ENCODE data around the gene TBX21.

The TBX21 gene

GRCh38 chr17:47714773-47715396 is 18.2 kb upstream of the TBX21 start:
- no peak for DNase-seq (ENCODE audit: low read depth)

GRCh38 chr17:47715669-47716325 is 17.2 kb upstream of the TBX21 start:
- no peak for DNase-seq (ENCODE audit: low read depth)

- DNase-seq (ENCODE audit: low read depth), result no peak
Measured at GRCh38 chr17:47716375-47716774, 16.7 kb upstream of the TBX21 start.

- DNase-seq (ENCODE audit: low read depth), result no peak
Measured at GRCh38 chr17:47717261-47717697, 15.8 kb upstream of the TBX21 start.

- DNase-seq (ENCODE audit: low read depth), result no peak
Measured at GRCh38 chr17:47717979-47718621, 14.9 kb upstream of the TBX21 start.

- DNase-seq (ENCODE audit: low read depth), result no peak
Measured at GRCh38 chr17:47718634-47719405, 14.2 kb upstream of the TBX21 start.

GRCh38 chr17:47719411-47720152 is 13.5 kb upstream of the TBX21 start:
- peak; percentile 71 for DNase-seq (ENCODE audit: low read depth)

- no peak for DNase-seq (ENCODE audit: low read depth)
Measured at GRCh38 chr17:47720196-47720595, 12.8 kb upstream of the TBX21 start.

- DNase-seq (ENCODE audit: low read depth), result no peak
Measured at GRCh38 chr17:47720754-47721533, 12.1 kb upstream of the TBX21 start.

GRCh38 chr17:47721725-47722124 is 11.3 kb upstream of the TBX21 start:
- no peak for DNase-seq (ENCODE audit: low read depth)

- no peak for DNase-seq (ENCODE audit: low read depth)
Measured at GRCh38 chr17:47724705-47725104, 8.3 kb upstream of the TBX21 start.

GRCh38 chr17:47725446-47726111 is 7.5 kb upstream of the TBX21 start:
- DNase-seq (ENCODE audit: low read depth), result no peak

GRCh38 chr17:47726796-47727703 is 6.0 kb upstream of the TBX21 start:
- DNase-seq (ENCODE audit: low read depth), result no peak

- DNase-seq (ENCODE audit: low read depth), result no peak
Measured at GRCh38 chr17:47727704-47728036, 5.4 kb upstream of the TBX21 start.

- DNase-seq (ENCODE audit: low read depth), result no peak
Measured at GRCh38 chr17:47728214-47728877, 4.7 kb upstream of the TBX21 start.

GRCh38 chr17:47729476-47729875 is 3.6 kb upstream of the TBX21 start:
- no peak for DNase-seq (ENCODE audit: low read depth)

GRCh38 chr17:47730681-47731080 is 2.4 kb upstream of the TBX21 start:
- DNase-seq (ENCODE audit: low read depth), result no peak

GRCh38 chr17:47731396-47731795 is 1.6 kb upstream of the TBX21 start:
- no peak for DNase-seq (ENCODE audit: low read depth)

GRCh38 chr17:47732399-47733046 is 513 bp upstream of the TBX21 start:
- no peak for DNase-seq (ENCODE audit: low read depth)
